Caco-2 (cell line): Measurements from ENCODE around the gene NFIX. TPM values are rescaled to one million over a fixed set of nuclear protein-coding genes. Genes with fewer than 3 reads are reported as not detected.

Experiments used
- BruUV-seq: library from RNA; stranded (reverse); fragments of 400-500 nt; replicated peaks from 2 replicates; lab custom pipeline; 2021; lab: Mats Ljungman, UMichigan
- CTCF ChIA-PET: fragments of 300-600 bp; sonication (Branson Sonifier 250); formaldehyde crosslinking; loops from one replicate; lab custom pipeline; 2022; ENCODE audit warnings: antibody characterized with exemption; lab: Charles Lee
- POLR2A ChIA-PET: fragments of 300-600 bp; sonication (Branson Sonifier 250); formaldehyde crosslinking; loops from one replicate; lab custom pipeline; 2022; ENCODE audit warnings: antibody characterized with exemption; lab: Charles Lee
- DNase-seq, 2 experiments: peaks; one replicate each; pipeline versions ENCODE4 v3.0.0 to v3.0.0-alpha.2; 2020 to 2022
- H3K27me3 ChIP-seq: replicated peaks from 2 replicates; pipeline ENCODE4 v1.6.0; 2011; ENCODE audit warnings: low read length; ENCODE audit not compliant: control insufficient read depth, insufficient read depth
- H3K36me3 ChIP-seq: 2 replicates; pipeline ENCODE4 v1.5.1; 2011; ENCODE audit warnings: low read length; ENCODE audit not compliant: control insufficient read depth, insufficient read depth
- H3K4me1 ChIP-seq: fragments of 250-450 bp; sonication (Bioruptor Pico); 2 replicates; pipeline ENCODE4 v1.5.1; 2020; ENCODE audit warnings: mild to moderate bottlenecking
- H3K4me3 ChIP-seq: 2 replicates; pipeline ENCODE4 v1.5.1; 2011; ENCODE audit warnings: low read depth, mild to moderate bottlenecking, control low read depth, low read length
- H3K9me3 ChIP-seq: fragments of 250-450 bp; sonication (Bioruptor Pico); 2 replicates; pipeline ENCODE4 v1.5.1; 2020; ENCODE audit warnings: mild to moderate bottlenecking, moderate library complexity
- H3K27ac Mint-ChIP-seq: one replicate; pipeline ENCODE4 v1.8.0; 2022; ENCODE audit warnings: mixed read lengths; ENCODE audit not compliant: unreplicated experiment
- H3K27me3 Mint-ChIP-seq: one replicate; pipeline ENCODE4 v1.8.0; 2022; ENCODE audit warnings: mixed read lengths; ENCODE audit not compliant: insufficient read depth, unreplicated experiment
- H3K36me3 Mint-ChIP-seq: one replicate; pipeline ENCODE4 v1.8.0; 2022; ENCODE audit warnings: mild to moderate bottlenecking, mixed read lengths; ENCODE audit not compliant: insufficient read depth, unreplicated experiment
- H3K4me1 Mint-ChIP-seq: one replicate; pipeline ENCODE4 v1.8.0; 2022; ENCODE audit warnings: low read depth, mixed read lengths; ENCODE audit not compliant: unreplicated experiment
- H3K4me3 Mint-ChIP-seq: one replicate; pipeline ENCODE4 v1.8.0; 2022; ENCODE audit warnings: mild to moderate bottlenecking, moderate library complexity, mixed read lengths; ENCODE audit not compliant: unreplicated experiment
- H3K9me3 Mint-ChIP-seq: one replicate; pipeline ENCODE4 v1.8.0; 2022; ENCODE audit warnings: mixed read lengths; ENCODE audit not compliant: unreplicated experiment
- CTCF ChIP-seq, 2 experiments: fragments of 200-600 bp in 1 of 2; IDR thresholded peaks; 1 replicate in 1 of 2; 2 replicates in 1 of 2; pipeline versions ENCODE4 v1.5.1 to v1.8.0; 2011 to 2022; ENCODE audit warnings: antibody characterized with exemption in 1 of 2, control low read depth in 1 of 2, inconsistent platforms in 1 of 2, low read depth in 1 of 2, low read length in 1 of 2, mild to moderate bottlenecking in 1 of 2, moderate library complexity in 1 of 2; ENCODE audit not compliant: insufficient read depth in 1 of 2, severe bottlenecking in 1 of 2, unreplicated experiment in 1 of 2
- intact Hi-C: fragments of 100-400 bp; cut with micrococcal nuclease; formaldehyde crosslinking; loops from one replicate; pipeline ENCODE4 v1.10.0; 2022; ENCODE audit not compliant: unreplicated experiment
- total RNA-seq: library from RNA; stranded (reverse); gene quantifications from 2 replicates; pipeline ENCODE4 v1.2.3, GENCODE V29; 2022

NFIX gene
- total RNA-seq, 1 experiment from 2014 or later: 0.82 TPM

GRCh38 chr19:13050274-13050673 is 55.0 kb downstream of the NFIX start:
- Mint-ChIP-seq H3K4me1 (peaks cover 11% of the 10 kb centered on the region), H3K27me3 (peaks cover 47% of the 10 kb centered on the region), H3K4me3 (no peak overlapping the region), H3K27ac (no peak overlapping the region), H3K9me3 (no peaks in the 10 kb centered on the region), H3K36me3 (peaks cover 8% of the 10 kb centered on the region)
- no peaks in the 10 kb centered on the region for H3K9me3 ChIP-seq
- TF ChIP-seq CTCF (IDR thresholded peaks at IDR 0.05; ENCODE audit: insufficient read depth in 1 of 2, low read depth in 1 of 2, low read length in 1 of 2, severe bottlenecking in 1 of 2, unreplicated experiment in 1 of 2): no peak
- peaks cover 17% of the 10 kb centered on the region for H3K4me1 ChIP-seq
- H3K27me3 ChIP-seq: peaks cover 9% of the 10 kb centered on the region
- no peak overlapping the region for H3K4me3 ChIP-seq
- ChIA-PET POLR2A (no interaction called here), CTCF (interaction anchor here (1.7 kb wide), 1 partner anchor 11 kb away, joined by 8 read pairs; no protein-coding TSS in a partner anchor)
- no TSS peak for BruUV-seq
- intact Hi-C loops: no loop called here
- DNase-seq: no peak
- no peaks in the 10 kb centered on the region for H3K36me3 ChIP-seq

DNA sequence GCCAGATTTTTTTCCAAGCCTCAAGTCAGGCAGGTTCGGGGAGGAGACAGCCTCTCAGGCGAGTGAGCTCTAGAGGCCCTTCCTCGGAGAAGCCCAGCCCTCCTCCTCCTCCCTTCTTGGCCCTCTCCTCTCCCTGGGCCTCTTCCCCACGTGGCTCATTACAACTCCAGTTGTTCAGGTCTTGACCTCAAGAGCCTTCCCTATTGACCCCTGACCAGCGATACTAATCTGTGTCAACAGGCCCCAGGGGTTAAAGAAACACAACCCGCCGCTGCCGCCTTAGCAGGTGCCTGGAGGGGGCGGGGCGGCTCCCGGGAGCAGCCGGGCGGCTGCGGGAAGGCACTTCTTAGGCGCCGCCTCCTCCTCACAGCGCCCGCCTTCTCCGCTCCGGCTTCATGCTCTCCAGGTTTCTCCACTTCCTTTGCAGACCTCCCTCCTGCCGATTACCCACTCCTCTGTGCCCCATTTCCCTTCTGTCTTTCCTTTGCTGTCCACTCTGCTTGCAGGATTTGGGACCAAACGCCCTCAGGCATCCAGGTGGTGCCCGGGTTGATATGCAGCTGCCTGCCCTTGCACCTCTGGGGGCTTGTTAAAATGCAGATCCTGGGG is 56.4 kb downstream of the NFIX start:
- ChIA-PET POLR2A (no interaction called here), CTCF (interaction anchor here (0.6 to 1.7 kb wide), 4 partner anchors 9 to 126 kb away, joined by 3 to 8 read pairs (median 4); no protein-coding TSS in a partner anchor)
- H3K27ac Mint-ChIP-seq: no peak overlapping the region
- Histone ChIP-seq H3K27me3 (peaks cover 9% of the 10 kb centered on the region), H3K4me3 (no peak overlapping the region), H3K4me1 (peaks cover 17% of the 10 kb centered on the region), H3K36me3 (no peaks in the 10 kb centered on the region), H3K9me3 (no peaks in the 10 kb centered on the region)
- intact Hi-C loops: loop anchor here (1.0 kb wide), 1 partner anchor 15 kb away; no protein-coding TSS in a partner anchor
- H3K9me3 Mint-ChIP-seq: no peaks in the 10 kb centered on the region
- no peak for TF ChIP-seq CTCF (IDR thresholded peaks at IDR 0.05; ENCODE audit: insufficient read depth in 1 of 2, low read depth in 1 of 2, low read length in 1 of 2, severe bottlenecking in 1 of 2, unreplicated experiment in 1 of 2)
- no TSS peak for BruUV-seq
- H3K4me3 Mint-ChIP-seq: peak overlapping the region; percentile 44
- H3K4me1 Mint-ChIP-seq: peaks cover 11% of the 10 kb centered on the region
- H3K27me3 Mint-ChIP-seq: peaks cover 36% of the 10 kb centered on the region
- peak; percentile 93 for DNase-seq
- peaks cover 8% of the 10 kb centered on the region for H3K36me3 Mint-ChIP-seq

- intact Hi-C loops: no loop called here
- H3K36me3 ChIP-seq: no peaks in the 10 kb centered on the region
- H3K4me3 ChIP-seq: no peak overlapping the region
- peaks cover 9% of the 10 kb centered on the region for H3K27me3 ChIP-seq
- Mint-ChIP-seq H3K27ac (no peak overlapping the region), H3K36me3 (peaks cover 8% of the 10 kb centered on the region), H3K4me3 (no peak overlapping the region), H3K9me3 (no peaks in the 10 kb centered on the region), H3K4me1 (peaks cover 11% of the 10 kb centered on the region), H3K27me3 (peaks cover 34% of the 10 kb centered on the region)
- TF ChIP-seq CTCF (IDR thresholded peaks at IDR 0.05; ENCODE audit: insufficient read depth in 1 of 2, low read depth in 1 of 2, low read length in 1 of 2, severe bottlenecking in 1 of 2, unreplicated experiment in 1 of 2): no peak
- no TSS peak for BruUV-seq
- no peak for DNase-seq
- H3K4me1 ChIP-seq: peaks cover 17% of the 10 kb centered on the region
- H3K9me3 ChIP-seq: no peaks in the 10 kb centered on the region
- POLR2A ChIA-PET: no interaction called here
- CTCF ChIA-PET: interaction anchor here (0.9 kb wide), 1 partner anchor 8 kb away, joined by 3 read pairs; no protein-coding TSS in a partner anchor
Observed at GRCh38 chr19:13052447-13053175, 57.3 kb downstream of the NFIX start.
